Measurements from ENCODE around the gene IGF1R. TPM values are rescaled to one million over a fixed set of nuclear protein-coding genes. Genes with fewer than 3 reads are reported as not detected.
A peak's percentile ranks its signal among the peaks of the same experiment; 100 is the strongest.

IGF1R gene
- total RNA-seq, 4 donors from 2014 or later = 31.6 to 87.8 (median 60.0) TPM

DNA sequence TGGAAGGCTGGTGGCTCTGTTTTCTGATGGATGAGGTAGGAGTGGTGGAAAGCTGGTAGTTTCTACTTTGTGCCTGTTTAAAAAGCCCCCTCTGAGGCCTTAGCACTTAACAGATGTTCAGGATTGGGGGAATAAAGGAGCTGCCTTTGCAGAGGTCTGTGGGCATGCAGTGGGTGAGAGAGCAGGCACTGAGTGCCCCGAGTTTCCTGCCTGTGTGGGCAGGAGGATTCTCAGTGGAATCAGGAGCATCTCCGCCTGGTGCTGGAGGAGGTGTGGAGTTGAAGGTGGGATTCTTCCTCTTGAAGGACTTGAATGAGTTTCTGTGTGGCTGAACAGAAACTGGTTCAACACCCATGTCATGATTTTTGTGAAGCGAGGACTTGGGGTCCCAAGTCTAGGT is 74.3 kb downstream of the IGF1R start:
- no peaks in the 10 kb centered on the region for H3K9me3 ChIP-seq
- peak overlapping the region in 1 of 4 donors; percentile 25 for H3K27ac ChIP-seq
- H3K4me1 ChIP-seq = peaks cover 16 to 73% (median 36%) of the 10 kb centered on the region in 3 donors
- no peak overlapping the region for H3K4me3 ChIP-seq
- 84% methylated on average over 3 of the region's 3 CpGs; no CpG with 5 or more reads in 1 of the 2 donors for WGBS, 2 donors (ENCODE audit: low coverage in 1 of 2)
- H3K36me3 ChIP-seq = no peaks in the 10 kb centered on the region
- ATAC-seq = no peak
- no peaks in the 10 kb centered on the region for H3K27me3 ChIP-seq
- TF ChIP-seq POLR2AphosphoS5 (IDR thresholded peaks at IDR 0.05) = no peak
- TF ChIP-seq, protein P1, sequence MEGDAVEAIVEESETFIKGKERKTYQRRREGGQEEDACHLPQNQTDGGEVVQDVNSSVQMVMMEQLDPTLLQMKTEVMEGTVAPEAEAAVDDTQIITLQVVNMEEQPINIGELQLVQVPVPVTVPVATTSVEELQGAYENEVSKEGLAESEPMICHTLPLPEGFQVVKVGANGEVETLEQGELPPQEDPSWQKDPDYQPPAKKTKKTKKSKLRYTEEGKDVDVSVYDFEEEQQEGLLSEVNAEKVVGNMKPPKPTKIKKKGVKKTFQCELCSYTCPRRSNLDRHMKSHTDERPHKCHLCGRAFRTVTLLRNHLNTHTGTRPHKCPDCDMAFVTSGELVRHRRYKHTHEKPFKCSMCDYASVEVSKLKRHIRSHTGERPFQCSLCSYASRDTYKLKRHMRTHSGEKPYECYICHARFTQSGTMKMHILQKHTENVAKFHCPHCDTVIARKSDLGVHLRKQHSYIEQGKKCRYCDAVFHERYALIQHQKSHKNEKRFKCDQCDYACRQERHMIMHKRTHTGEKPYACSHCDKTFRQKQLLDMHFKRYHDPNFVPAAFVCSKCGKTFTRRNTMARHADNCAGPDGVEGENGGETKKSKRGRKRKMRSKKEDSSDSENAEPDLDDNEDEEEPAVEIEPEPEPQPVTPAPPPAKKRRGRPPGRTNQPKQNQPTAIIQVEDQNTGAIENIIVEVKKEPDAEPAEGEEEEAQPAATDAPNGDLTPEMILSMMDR (IDR thresholded peaks at IDR 0.05) = no peak
- no peak for TF ChIP-seq EP300 (IDR thresholded peaks at IDR 0.05)
- no peak for TF ChIP-seq POLR2A (IDR thresholded peaks at IDR 0.05)

DNA sequence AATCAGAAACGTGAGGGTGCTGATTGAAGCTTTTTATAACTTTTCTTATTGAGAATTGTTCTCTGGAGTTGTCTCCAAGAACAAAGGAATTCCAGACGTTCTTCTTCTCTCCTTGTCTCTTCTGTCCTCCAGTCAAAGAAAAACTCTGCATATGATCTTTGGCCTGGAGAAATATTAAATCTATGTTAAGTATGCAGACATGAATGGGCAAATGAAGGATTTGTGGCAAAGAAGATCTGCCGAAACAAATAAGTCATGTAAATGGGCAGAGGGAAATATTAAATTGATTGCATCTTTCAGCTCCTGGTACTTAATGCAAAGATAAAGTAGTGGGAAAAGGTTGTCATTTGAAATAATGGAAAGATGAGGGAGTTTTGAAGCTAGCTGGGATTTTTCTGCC is 74.9 kb downstream of the IGF1R start:
- peak overlapping the region in 1 of 4 donors; percentile 25 for H3K27ac ChIP-seq
- 58 to 65% methylated on average over 2 to 3 of the region's 3 CpGs for WGBS, 2 donors (ENCODE audit: low coverage in 1 of 2)
- no peaks in the 10 kb centered on the region for H3K9me3 ChIP-seq
- ATAC-seq = no peak
- no peak overlapping the region for H3K4me3 ChIP-seq
- no peaks in the 10 kb centered on the region for H3K27me3 ChIP-seq
- H3K36me3 ChIP-seq = no peaks in the 10 kb centered on the region
- TF ChIP-seq EP300 (IDR thresholded peaks at IDR 0.05) (no peak), POLR2A (IDR thresholded peaks at IDR 0.05) (no peak), POLR2AphosphoS5 (IDR thresholded peaks at IDR 0.05) (no peak)
- peaks cover 18 to 73% (median 34%) of the 10 kb centered on the region in 3 donors for H3K4me1 ChIP-seq

DNA sequence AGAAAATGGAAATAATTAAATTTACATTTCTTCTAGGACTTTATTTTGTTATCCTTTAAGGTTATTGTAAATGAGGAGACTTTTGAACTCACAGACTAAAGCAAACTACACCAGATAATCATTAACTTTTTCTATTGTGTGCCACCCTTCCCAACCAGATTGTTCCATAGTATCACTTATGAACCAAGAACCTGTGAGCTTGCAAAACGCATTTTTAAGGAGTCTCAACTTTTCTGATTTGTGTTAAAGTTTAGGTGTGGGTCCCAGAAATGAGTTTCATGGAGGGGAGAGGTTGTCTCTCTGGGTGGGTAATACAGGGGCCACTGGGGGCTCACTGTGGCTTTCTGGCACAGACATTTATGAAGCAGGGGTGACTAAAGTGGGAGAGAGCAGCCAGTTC is 75.7 kb downstream of the IGF1R start:
- TF ChIP-seq POLR2A (IDR thresholded peaks at IDR 0.05) = no peak
- no peak for TF ChIP-seq EP300 (IDR thresholded peaks at IDR 0.05)
- no peak for TF ChIP-seq POLR2AphosphoS5 (IDR thresholded peaks at IDR 0.05)
- TF ChIP-seq, protein P1 (IDR thresholded peaks at IDR 0.05) = no peak
- Histone ChIP-seq H3K27ac (no peak overlapping the region), H3K4me3 (no peak overlapping the region), H3K4me1 (peaks cover 17 to 73% (median 34%) of the 10 kb centered on the region in 3 donors), H3K9me3 (no peaks in the 10 kb centered on the region), H3K36me3 (no peaks in the 10 kb centered on the region), H3K27me3 (no peaks in the 10 kb centered on the region)
- 83 to 100% methylated on average over 1 of the region's 1 CpG for WGBS, 2 donors (ENCODE audit: low coverage in 1 of 2)
- no peak for ATAC-seq

DNA sequence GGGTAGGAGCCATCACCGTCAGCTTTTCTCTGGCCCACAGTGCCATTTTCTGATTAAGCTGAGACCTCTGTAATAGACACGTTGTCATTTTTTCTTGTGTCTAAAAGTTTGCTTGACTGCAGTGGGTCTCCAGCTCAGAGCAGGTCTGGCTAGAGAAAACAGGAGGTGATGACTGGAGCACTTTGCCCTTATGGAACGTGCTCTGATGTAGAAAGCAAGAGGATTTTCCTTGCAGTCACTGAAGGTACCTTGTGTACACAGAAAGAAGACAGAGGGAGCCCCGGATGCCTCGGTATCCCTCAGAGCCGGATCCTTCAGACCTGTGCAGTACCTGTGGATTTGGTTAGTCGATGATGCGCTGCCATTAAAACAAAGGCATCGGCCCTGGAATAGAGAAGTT is 76.2 kb downstream of the IGF1R start:
- Histone ChIP-seq H3K27ac (no peak overlapping the region), H3K36me3 (no peaks in the 10 kb centered on the region), H3K4me1 (peaks cover 17 to 73% (median 30%) of the 10 kb centered on the region in 3 donors), H3K27me3 (no peaks in the 10 kb centered on the region), H3K9me3 (no peaks in the 10 kb centered on the region), H3K4me3 (no peak overlapping the region)
- ATAC-seq = no peak
- WGBS, 2 donors (ENCODE audit: low coverage in 1 of 2) = 84 to 93% methylated on average over 3 to 9 of the region's 9 CpGs
- TF ChIP-seq POLR2A (IDR thresholded peaks at IDR 0.05) (no peak), POLR2AphosphoS5 (IDR thresholded peaks at IDR 0.05) (no peak), EP300 (IDR thresholded peaks at IDR 0.05) (no peak)
- TF ChIP-seq, protein P1 (IDR thresholded peaks at IDR 0.05) = no peak

DNA sequence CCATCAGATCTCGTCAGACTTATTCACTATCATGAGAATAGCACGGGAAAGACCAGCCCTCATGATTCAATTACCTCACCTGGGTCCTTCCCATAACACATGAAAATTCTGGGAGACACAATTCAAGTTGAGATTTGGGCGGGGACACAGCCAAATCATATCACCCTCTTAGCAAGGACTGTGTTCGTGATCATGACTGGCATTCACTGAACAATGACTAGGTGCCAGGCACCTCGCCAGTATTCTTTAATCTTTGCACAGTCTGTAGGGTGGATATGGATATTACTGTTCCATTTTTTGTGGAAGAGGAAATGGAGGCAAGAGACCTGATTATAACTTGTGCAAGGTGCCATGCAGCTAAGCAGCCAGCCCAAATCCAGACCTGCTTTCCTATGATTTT is 77.5 kb downstream of the IGF1R start:
- no peak overlapping the region for H3K4me3 ChIP-seq
- H3K9me3 ChIP-seq = no peaks in the 10 kb centered on the region
- H3K4me1 ChIP-seq = peaks cover 23 to 73% (median 32%) of the 10 kb centered on the region in 3 donors
- 84 to 94% methylated on average over 5 of the region's 5 CpGs for WGBS, 2 donors (ENCODE audit: low coverage in 1 of 2)
- H3K27ac ChIP-seq = no peak overlapping the region
- TF ChIP-seq POLR2A (IDR thresholded peaks at IDR 0.05) (no peak), POLR2AphosphoS5 (IDR thresholded peaks at IDR 0.05) (no peak), EP300 (IDR thresholded peaks at IDR 0.05) (no peak)
- TF ChIP-seq, protein P1 (IDR thresholded peaks at IDR 0.05) = no peak
- H3K36me3 ChIP-seq = no peaks in the 10 kb centered on the region
- no peak for ATAC-seq
- no peaks in the 10 kb centered on the region for H3K27me3 ChIP-seq
